HG02840 (cell line): ENCODE data around the gene RESF1.

ENCODE experiments used
- ATAC-seq: cut with Tn5 transposase; IDR thresholded peaks from one replicate; pipeline ENCODE4 v1.9.1; 2021; ENCODE audit warnings: mild to moderate bottlenecking, moderate library complexity, moderate number of reproducible peaks; ENCODE audit not compliant: unreplicated experiment, low FRiP score

The RESF1 gene

DNA sequence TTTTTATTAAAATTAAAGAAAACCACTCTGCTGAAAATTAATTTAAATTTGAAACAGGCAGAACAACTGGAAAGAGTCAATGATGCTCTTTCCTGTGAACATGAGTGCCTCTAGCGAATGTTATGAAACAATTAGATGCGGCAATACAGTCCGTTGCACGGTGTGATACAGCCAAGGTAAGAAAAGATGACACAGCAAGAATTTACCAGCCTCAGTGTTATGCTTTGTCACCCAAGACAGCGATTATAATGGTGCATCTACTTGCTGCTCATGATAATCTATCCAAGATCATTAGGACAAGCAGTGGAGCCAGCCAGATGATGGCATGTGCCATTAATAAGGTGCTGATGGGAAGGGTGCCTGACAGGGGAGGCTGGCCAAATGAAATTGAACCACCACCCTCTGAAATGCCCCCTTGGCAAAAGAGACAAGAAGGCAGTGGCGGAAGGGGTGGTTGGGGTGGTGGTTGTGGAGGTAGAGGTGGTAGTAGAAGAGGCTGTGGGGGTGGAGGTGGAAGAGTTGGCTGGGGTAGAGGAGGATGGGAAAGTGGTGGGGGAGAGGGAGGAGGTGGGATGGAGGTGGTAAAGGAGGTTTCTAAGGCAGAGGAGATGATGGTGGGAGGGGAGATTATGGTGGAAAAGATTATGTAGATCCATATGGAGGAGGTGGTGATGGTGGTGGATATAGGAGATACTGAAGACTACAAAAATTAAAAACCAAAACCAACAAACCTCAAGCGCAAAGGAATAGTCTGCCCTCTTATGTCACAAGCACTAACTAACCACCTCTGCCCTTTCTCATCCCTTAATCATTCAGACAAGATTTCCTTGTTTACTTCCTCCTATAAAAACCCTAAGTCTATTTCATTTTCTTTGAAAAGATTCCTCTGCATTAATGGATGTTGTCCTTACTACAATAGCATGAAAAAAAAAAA, 4.0 kb upstream of the RESF1 start:
- no peak for ATAC-seq

DNA sequence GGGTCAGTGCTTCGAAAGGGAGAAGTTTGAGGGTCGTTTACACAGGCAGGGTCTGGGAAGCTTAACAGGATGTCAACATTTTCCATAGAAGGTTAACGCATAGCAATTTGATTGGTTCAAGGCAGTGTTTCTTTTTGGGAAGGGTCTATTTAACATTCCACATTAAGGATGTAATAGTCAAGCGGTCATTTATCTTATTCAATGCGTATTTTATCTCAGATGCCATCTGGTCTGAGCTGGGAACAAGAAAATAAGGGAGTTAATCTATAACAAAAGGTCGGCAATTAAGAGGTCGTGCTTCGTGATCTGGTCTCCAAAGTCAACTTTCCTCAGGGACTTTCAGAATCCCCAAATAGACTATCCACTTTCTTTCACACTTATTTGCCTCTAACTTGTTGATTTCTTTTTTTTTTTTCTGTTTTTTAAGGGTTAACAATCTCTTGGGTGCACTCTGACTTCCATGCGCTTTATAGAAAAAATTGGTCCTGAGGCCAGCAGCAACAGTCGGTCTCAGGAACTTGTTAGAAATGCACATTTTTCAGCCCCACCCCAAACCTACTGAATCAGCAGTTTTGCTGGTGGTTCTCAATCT, 550 bp upstream of the RESF1 start:
- no peak for ATAC-seq

DNA sequence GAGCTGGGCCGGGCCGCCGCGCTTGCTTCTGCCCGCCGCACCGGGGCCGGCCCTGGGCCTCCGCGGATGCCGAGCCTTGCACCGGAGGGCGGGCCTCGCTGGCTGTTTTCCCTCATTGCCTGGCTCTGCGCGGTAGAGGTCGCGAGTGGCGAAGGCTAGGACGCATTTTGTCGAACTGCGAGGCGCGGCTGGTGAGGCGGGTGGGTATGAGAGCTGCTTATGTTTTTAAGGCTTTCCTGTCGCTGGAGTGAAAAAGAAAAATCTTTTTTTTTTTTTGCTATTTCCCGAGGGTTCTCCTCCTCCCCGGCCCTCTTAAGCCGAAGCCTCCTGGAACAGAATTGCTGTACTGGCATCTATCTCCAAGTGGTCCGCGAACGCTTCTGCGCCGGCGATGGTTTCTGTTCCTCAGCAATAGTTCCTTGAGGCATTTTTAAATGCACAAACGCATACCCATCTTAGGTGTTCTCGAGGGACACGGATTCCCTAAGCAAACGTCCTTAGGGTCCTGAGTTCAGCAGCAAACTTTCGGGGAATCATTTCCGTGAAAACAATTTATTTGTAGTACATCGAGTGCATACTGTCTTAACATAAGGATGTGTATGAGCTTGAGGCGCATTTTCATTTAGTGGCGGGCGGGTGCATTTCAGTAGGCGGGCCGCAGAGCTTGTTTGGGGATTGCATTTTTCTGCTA, 631 bp downstream of the RESF1 start:
- ATAC-seq = peak; percentile 49

DNA sequence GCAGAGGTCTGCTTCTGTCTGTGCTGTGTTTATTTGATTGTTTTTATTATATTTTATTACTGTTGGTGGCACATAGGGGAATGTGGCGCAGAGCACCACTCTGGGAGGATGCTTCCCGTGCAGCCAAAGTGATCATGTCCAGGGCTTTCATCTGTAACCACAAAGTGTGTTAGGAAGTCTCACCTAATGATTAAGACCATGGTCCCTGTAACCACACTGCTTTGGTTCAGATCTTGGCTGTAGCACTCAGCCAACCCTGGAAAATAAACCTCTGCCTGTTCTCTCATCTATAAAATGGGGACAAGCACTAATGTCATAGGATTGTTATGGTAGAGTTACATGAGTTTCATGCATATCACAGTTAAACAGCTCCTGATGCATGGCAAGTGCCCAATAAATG, 1.9 kb downstream of the RESF1 start:
- ATAC-seq = no peak

DNA sequence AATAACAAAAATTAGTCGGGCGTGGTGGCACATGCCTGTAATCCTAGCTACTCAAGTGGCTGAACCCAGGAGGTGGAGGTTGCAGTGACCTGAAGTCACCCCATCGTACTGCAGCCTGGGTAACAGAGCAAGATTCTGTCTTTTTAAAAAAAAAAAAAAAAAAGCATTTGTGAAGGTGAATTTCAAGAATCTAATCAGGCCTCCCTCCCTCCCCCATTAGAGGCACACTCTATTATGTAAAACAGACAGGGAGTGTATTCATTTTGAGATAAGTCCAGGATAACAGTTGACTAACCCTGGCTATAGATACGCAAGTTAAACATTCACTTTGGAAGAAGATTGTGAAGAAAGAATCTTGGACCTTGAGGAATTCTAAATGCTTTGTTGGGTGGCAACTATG, 2.9 kb downstream of the RESF1 start:
- ATAC-seq = no peak

DNA sequence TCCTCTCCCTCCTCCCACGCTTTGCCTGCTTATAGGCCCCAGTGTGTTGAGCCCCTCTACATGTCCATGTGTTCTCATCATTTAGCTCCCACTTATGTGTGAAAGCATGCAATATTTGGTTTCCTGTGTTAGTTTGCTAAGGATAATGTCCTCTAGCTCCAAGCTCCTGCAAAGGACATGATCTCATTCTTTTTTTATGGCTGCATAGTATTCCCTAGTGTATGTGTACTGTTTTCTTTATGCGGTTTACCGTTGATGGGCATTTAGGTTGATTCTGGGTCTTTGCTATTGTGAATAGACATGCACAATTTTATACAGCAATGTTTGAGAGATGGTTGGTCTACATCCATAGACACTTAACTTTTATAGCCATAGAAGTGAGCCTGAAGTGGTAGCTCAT, 5.1 kb downstream of the RESF1 start:
- ATAC-seq = no peak

DNA sequence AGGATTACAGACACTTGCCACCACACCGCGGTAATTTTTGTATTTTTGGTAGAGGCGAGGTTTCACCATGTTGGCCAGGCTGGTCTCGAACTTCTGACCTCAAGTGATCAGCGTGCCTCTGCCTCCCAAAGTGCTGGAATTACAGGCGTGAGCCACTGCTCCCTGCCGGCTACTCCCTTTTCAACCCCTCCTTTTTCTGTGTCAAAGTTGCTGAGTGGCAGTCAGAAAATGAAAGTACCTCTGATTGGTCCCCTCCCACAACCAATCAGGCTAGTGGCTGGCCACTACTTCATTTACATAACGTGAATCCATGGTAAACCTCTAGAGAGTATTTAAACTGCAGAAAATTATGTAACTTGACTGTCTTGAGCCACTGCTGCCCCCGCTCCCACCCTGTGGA, 5.9 kb downstream of the RESF1 start:
- ATAC-seq = no peak

DNA sequence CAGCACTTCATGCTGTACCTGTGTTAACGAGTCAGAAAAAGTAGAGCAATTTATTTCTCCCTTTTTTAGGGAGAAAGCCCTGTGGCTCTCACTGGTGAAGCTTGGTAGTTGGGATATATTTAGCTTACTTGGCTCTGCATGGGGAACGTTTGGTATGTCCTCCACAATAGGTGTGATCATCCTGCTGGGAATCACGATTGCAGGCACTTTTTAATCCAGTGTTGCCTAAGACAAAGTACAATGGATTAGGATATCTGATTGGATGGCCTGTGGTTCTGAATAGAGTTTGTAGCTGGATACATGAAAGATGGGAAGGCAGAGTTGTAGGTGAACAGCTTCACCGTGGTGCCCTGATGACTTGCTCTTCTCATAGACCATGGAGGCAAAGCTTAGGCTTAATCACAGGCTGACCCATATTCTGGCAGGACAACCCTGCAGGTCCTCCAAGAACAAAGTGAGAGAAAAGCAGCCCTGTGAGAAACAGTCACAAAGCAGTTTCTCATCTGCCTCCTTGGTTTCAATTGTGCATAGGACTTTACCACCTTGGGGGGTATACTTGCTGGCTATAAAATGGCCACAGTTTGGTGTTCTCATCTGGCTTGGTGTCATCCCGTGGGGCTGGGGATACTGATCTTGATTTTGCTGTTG, 7.5 kb downstream of the RESF1 start:
- no peak for ATAC-seq

DNA sequence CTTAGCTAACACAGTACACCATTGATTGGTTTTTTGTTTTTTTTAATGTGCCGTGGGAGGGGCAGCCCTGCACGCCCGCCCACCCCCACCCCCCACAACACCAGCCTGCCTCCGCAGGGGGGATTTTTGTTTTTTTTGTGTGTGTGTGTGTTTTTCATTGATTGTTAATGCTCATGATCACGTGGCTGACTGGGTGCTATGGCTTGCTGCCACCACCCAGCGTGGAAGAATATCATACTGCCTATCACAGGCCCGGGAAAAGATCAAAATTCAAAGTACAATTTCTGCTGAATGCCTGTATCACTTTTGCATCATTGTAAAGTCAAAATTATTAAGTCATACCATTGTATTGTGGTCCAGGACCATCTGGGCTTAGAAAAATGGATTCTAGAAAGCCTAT, 8.3 kb downstream of the RESF1 start:
- ATAC-seq = no peak

DNA sequence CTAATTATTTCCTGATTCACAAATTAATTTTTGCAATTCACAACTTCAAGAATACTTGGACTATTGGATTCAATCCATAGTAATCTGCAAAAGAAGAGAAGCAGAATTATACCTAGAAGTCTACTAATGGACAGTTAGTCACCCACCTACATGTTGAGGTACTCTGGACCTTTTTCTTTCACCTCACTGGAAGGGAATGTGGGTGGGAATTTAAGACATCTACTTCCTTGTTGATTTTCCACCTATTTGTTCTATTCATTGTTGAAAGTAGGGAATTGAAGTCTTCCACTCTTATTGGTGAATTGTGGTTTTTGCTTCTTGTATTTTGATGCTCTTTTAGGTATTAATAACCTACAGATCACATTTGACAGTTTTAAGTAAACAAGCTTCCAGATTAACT, 11.0 kb downstream of the RESF1 start:
- no peak for ATAC-seq

DNA sequence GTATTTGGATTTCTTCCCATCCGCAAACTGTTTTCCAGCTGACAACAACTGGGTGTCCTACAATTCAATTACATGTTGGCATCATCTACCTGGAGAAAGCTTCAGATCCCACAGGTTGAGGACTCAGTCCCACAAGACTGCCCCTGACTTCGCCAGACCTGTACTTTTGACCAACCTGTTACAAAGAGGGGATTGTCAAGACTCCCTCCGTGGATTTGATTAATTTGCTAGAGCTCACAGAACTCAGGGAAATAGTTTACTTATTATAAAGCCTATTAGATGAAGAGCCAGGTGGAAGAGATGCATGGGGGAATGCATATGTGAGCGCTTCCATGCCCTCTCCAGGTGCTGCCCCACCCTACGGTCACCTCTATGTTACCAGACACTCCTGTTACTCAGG, 14.6 kb downstream of the RESF1 start:
- ATAC-seq = no peak

DNA sequence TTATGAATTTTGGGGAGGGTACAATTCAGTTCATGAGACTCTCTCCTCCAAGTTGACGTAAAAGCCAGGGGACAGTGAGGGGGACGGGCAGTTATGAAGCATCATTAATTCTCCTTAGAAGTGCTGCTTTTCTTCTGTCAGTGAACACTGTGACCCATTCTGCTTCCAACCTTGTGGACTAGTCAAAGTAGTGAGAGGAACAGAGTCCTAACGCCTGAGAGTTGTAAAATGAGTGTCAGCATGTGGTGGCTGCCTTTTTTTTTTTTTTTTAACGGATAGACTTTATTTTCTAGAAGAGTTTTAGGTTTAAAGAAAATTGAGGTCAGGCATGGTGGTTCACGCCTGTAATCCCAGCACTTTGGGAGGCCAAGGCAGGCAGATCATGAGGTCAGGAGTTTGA, 15.5 kb downstream of the RESF1 start:
- no peak for ATAC-seq

DNA sequence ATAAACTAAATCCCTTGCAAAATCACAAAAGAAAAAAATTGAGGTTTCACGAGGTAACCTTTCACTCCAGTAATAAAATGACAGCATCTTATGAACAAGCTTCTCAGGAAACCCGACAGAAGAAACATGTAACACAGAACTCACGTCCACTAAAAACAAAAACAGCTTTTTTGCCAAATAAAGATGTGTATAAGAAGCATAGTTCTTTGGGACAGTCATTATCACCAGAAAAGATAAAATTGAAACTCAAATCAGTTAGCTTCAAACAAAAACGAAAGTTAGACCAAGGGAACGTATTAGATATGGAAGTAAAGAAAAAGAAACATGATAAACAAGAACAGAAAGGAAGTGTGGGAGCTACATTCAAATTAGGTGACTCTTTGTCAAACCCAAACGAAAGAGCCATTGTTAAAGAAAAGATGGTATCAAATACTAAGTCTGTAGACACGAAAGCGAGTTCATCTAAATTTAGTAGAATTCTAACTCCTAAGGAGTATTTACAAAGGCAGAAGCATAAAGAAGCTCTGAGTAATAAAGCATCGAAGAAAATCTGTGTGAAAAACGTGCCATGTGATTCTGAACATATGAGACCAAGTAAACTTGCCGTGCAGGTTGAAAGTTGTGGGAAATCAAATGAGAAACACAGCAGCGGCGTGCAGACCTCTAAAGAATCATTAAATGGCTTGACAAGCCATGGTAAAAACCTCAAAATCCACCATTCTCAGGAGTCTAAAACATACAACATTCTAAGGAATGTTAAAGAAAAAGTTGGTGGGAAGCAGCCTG, 25.8 kb downstream of the RESF1 start:
- ATAC-seq = no peak

DNA sequence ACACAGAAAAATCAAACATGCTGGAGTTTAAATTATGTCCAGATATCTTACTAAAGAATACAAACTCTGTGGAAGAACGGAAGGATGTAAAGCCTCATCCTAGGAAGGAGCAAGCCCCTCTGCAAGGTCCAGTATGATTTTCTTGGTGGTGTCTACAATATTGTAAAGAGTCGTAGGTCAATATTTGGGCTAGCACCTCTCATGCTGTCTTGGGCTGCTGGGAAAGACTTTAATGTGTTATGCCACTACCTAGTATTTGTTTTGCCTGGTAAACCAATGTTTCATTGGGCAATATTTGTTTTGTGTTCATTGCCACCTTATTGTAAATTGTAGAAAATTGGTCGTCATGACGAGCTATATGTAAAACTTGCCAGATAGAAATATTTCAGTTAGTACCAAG, 26.6 kb downstream of the RESF1 start:
- ATAC-seq = no peak

DNA sequence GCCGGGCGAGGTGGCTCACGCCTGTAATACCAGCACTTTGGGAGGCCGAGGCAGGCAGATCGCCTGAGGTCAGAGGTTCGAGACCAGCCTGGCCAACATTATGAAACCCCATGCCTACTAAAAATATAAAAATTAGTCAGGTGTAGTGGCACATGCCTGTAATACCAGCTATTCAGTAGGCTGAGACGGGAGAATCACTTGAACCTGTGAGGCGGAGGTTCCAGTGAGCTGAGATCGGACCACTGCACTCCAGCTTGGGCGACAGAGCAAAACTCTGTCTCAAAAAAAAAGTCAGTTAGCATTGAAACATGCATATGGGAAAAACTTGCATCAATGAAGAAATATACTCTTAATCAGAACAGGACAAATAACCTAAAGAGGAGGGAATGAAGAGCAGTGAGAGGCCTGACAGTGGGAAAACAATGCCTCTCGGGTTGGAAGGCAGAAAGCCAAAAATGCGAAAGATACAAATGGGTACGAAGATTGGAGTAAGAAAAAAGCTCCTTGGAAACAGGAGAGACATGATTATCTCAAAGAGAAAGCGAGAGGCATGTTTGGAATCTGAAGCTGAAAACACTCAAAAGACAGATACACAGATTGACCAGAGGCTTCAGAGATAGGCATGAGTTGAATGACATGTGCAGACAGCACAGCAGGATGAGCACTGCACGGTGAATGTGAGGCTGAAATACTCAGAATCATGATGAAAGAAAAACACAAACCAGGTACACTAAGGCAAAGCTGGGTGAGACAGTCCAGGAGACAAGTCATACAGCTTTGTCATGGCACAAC, 30.6 kb downstream of the RESF1 start:
- ATAC-seq = no peak

DNA sequence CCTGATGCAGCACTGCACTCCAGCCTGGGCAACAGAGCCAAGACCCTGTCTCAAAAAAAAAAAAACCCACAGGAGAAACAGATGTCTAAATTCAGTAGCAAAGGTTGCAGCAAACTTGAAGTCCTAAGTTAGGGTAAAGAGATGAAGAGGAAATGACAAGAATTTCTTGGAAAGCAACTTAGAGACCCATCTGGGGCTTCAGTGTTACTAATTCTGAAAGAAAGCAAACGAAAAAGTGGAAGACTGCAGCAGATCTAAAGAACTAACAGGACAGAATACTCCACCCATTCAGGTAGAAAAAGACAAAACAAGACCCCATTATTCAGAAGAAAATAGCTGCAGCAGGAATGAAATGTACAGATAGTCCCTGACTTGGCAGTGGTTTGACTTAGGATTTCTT, 31.9 kb downstream of the RESF1 start:
- ATAC-seq = no peak

DNA sequence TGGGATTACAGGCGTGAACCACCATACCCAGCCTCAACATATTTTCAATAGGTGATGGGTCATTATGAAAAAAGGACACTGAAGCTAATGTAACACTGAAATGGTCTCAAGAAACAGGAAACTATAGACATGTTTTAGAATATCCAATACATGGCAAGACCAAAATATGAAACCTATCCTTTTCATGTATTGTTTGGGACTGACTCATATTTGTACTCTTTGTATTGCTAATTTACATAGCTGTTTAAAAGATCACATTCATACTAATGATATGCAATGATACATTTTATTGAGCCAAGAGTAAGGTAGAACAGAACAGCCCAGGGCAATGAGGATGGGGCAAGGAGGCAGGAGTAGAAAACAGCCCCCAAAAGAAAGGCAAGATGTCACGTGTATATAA, 32.6 kb downstream of the RESF1 start:
- no peak for ATAC-seq

DNA sequence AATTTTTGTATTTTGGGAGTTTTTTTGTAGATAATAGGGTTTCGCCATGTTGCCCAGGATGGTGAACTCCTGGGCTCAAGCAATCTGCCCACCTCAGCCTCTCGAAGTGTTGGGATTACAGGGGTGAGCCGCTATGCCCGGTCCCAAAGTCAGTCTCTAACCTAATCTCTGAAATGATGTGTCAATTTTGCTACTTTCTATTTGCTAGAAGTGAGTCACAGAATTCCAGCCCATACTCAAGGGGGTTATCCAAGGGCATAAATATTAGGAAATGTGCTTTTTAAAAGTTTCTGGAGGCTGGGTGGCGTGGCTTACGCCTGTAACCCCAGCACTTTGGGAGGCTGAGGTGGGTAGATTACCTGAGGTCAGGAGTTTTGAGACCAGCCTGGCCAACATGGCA, 40.5 kb downstream of the RESF1 start:
- no peak for ATAC-seq

DNA sequence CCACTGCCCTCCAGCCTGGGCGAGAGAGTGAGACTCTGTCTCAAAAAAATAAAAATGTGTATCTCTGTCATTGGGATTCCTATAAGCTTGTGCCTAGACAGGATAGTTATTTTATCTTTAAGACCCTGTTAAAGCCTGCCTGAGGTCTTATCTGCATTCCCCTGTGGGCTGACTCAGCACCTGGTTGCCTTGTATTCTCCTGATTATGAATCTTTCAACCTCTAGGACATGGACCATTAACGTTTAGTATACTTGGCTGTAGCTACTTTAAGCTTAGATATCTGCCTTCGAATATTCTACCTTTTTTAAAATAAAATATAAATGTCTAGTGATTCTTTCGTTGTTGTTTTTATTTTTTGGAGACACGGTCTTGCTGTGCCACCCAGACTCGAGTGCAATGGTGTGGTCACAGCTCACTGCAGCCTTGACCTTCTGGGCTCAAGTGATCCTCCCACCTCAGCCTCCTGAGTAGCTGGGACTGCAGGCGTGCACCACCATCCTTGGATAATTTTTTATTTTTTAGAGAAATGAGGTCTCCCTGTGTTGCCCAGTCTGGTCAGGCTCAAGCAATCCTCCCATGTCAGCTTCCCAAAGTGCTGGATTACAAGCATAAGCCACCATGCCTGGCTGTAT, 41.3 kb downstream of the RESF1 start:
- no peak for ATAC-seq
